SK-N-MC (cell line): ENCODE results near the gene LRRC27.

Source experiments
- EZH2 ChIP-seq: fragments of 200-600 bp; sonication (generic); IDR thresholded peaks from one replicate; pipeline ENCODE4 v1.6.1; 2017; ENCODE audit warnings: antibody characterized with exemption
- FOXP2 ChIP-seq: optimal IDR thresholded peaks from 2 replicates; pipeline ENCODE3; 2011; ENCODE audit warnings: mild to moderate bottlenecking, moderate library complexity; ENCODE audit not compliant: insufficient read depth; ENCODE audit errors: extremely low read length, control extremely low read depth
- POLR2AphosphoS5 ChIP-seq: IDR thresholded peaks from 2 replicates; pipeline ENCODE4 v1.6.1; 2012; ENCODE audit warnings: mild to moderate bottlenecking, low read depth, low read length, borderline replicate concordance

DNA sequence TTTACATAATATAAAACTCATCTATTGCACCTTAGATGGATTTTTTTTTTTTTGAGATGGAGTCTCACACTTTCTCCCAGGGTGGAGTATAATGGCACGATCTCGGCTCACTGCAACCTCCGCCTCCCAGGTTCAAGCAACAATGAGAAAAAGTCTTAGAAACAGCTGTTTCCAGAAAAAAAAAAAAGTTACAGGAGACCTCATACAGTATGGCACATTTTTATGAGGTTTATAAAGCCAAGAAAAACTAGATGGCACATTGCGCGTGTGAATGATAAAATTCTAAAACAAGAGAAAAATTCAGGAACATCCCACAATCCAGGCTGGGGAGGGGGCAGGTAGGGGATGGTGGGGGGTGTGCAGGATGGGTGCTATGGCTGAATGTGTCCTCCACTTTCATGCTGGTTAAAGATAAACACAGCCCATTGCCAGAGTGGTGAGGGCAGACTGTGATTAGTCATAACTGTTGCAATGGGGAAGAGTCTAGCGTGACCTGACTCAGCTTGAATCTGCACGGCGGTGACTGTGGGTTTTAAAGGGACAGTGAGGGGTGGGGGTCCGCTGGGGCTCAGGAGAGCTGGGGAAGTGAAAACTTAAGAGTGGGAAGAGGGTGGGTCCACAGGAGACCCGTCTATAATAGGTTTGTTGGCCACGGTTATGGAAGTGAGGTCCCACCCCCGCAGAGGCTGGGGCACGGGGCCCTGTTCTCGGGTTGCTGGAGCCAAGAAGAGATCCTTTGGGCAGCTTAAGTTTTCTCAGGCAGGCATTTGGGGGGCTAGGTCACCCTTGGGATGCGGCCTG lies 11.9 kb upstream of the LRRC27 start:
- TF ChIP-seq POLR2AphosphoS5 (no peak), EZH2 (no peak), FOXP2 (no peak)
